Iris pigment epithelial cell (primary cell): ENCODE results near the gene RNGTT.
"Not testable (repeated sequence)": the region's sequence is repeated elsewhere in the genome, so short reads cannot be mapped to it uniquely, and the experiment has no call there.

Experiments used
- DNase-seq: peaks from one replicate; pipeline ENCODE4 v3.0.0-alpha.2; 2011; ENCODE audit warnings: low read depth

Gene RNGTT

DNA sequence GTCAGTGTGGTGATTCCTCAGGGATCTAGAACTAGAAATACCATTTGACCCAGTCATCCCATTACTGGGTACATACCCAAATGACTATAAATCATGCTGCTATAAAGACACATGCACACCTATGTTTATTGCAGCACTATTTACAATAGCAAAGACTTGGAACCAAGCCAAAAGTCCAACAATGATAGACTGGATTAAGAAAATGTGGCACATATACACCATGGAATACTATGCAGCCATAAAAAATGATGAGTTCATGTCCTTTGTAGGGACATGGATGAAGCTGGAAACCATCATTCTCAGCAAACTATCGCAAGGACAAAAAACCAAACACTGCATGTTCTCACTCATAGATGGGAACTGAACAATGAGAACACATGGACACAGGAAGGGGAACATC, 247.0 kb downstream of the RNGTT start:
- not testable (repeated sequence) for DNase-seq

GRCh38 chr6:88712243-88712936, 251.0 kb downstream of the RNGTT start:
- DNase-seq: no peak

GRCh38 chr6:88709819-88710246, 253.6 kb downstream of the RNGTT start:
- DNase-seq: no peak

DNA sequence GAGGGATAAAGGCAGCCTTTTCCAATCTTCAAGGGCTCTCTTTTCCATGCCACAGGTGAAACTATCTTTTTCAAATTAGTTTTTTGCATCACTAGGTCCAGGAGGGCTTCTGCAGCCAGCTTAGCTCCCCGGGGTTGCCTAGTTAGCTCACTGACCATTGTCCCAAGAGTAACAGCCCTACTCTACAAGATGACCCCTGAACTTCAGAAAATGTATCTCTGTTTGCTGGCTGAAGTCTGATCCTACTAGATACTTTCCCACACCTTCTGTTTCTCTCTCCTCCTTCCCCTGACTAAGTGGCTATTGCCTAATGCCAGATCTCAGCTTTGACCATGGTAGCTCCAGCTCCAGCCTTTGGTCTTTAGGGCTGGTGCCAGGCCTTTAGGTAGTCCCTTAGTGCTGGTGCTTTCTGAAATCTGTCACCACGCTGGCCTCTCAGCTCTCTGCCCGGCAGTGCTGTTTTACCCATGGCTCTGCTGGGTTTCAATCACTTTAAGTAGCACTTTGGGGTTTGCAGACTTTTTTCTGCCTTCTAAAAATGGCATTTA, 255.1 kb downstream of the RNGTT start:
- peak; percentile 43 for DNase-seq

DNA sequence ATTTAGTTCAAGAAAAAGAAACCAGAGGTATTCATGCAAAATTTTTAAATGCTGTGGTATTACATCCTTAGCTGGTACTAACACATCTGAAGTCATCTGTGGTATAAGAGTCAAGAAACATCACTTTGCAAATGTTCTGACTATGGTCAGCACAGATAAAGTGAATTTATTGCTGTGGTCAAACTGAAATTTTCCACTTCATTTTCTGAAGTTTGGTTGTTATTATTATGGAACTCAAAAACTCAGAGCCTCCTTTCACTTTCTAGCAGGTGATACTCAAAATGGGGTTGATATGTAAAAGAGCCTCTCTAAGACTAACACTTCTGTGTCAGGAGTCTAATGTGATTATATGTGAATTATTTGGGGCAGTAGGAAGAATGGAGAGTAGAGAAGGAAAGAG, 257.8 kb downstream of the RNGTT start:
- DNase-seq: no peak

DNA sequence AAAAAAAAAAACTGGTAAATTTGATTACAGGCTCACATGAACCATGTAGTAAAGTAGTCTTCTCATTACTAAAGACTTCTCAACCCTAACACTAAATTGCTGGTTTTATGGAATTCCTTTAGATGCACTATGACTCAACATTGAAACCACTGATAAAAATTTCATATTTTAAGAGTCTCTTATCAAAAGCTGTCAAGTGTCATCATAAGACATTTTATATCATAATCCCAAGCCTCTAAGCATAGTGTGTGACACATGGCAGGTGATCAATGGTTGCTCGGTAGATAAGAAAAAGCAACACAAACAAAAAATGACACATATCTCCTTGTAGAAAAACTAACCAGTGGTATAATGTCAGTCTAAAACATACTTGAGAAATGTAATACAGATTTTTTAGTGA, 258.4 kb downstream of the RNGTT start:
- peak; percentile 26 for DNase-seq

DNA sequence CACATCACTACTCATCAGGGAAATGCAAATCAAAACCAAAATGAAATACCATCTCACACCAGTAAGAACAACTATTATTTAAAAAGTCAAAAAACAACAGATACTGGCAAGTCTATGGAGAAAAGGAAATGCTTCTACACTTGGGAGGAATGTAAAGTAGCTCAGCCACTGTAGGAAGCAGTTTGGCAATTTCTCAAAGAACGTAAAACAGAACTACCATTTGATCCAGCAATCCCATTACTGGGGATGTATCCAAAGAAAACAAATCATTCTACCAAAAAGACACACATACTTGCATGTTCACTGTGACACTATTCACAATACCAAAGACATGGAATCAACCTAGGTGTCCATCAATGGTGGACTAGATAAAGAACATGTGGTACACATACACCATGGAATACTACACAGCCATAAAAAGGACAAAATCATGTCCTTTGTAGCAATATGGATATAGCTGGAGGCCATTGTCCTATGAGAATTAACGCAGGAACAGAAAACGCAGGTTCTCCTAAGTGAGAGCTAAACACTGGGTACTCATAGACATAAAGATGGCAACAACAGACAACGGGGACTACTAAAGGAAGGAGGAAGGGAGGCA, 260.4 kb downstream of the RNGTT start:
- DNase-seq: peak; percentile 22

GRCh38 chr6:88698661-88699060, 264.8 kb downstream of the RNGTT start:
- no peak for DNase-seq

DNA sequence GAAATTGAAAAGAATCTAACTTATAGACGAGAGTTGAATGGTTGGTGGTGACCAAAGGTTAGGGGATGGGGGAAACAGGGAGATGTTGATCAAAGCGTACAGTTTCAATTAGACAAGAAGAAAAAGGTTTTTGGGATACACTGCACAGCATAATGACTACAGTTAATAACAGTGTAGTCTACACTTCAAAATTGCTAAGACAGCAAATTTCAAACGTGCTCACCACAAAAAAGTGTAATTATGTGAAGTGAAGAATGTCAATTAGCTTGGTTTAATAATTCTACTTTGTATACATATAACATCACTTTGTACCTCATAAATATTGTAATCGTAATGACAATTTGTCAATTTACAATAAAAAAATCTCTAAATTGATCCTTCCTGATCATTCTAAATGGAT, 267.5 kb downstream of the RNGTT start:
- DNase-seq: no peak

- peak; percentile 55 for DNase-seq
Measured at GRCh38 chr6:88683734-88684133, 279.7 kb downstream of the RNGTT start.

GRCh38 chr6:88680654-88681053, 282.8 kb downstream of the RNGTT start:
- DNase-seq: no peak

DNA sequence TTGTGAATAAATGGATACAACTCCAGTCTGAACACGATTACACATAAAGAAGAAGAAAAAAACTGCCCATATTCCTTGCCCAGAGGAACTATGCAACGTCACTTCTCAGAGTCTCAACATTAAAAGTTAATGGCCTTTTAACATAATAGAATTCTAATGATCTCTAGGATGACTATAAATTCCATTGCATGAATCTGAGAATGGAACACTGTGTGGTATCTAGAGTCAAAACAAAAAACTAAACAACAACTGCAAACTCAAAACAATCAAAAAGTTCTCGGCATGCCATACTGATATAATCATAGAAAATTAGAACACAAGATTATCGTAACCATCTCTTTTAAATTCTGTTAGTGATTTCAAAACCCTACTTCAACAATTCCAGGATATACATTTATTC, 283.6 kb downstream of the RNGTT start:
- DNase-seq: no peak

- no peak for DNase-seq
Measured at GRCh38 chr6:88677356-88677755, 286.1 kb downstream of the RNGTT start.

- no peak for DNase-seq
Measured at GRCh38 chr6:88671624-88672023, 291.8 kb downstream of the RNGTT start.

GRCh38 chr6:88670369-88670768, 293.0 kb downstream of the RNGTT start:
- no peak for DNase-seq

DNA sequence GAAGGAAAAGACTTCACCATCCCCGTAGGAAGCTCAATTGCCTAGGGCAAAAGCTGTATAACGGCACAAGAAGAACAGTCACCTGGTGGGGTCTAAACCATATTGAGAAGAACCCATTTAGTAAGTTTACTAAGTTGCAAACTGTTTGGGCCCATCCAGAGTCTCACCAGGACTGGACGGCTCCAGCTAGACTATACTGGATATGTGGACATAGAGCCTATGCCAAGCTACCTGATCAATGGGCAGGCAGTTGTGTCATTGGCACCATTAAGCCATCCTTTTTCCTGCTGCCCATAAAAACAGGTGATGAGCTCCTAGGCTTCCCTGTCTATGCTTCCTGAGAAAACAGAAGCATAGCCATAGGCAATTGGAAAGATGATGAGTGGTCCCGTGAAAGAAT, 293.9 kb downstream of the RNGTT start:
- DNase-seq: no peak

GRCh38 chr6:88666901-88667300, 296.5 kb downstream of the RNGTT start:
- no peak for DNase-seq

DNA sequence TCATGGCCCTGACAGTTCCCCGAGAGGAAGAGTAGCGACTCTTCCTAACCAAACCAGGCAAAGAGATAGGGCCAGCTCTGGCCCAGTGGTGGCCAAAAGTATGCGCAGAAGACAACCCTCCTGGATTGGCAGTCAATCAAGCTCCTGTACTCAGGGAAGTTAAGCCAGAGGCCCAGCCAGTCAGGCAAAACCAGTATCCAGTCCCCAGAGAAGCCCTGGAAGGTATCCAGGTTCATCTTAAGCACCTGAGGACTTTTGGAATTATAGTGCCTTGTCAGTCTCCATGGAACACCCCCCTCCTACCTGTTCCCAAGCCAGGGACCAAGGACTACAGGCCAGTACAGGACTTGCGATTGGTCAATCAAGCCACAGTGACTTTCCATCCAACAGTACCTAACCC, 298.3 kb downstream of the RNGTT start:
- no peak for DNase-seq

- DNase-seq: no peak
Measured at GRCh38 chr6:88663801-88664200, 299.6 kb downstream of the RNGTT start.

- DNase-seq: no peak
Measured at GRCh38 chr6:88662653-88663174, 300.7 kb downstream of the RNGTT start.

- DNase-seq: no peak
Measured at GRCh38 chr6:88662163-88662580, 301.2 kb downstream of the RNGTT start.

DNA sequence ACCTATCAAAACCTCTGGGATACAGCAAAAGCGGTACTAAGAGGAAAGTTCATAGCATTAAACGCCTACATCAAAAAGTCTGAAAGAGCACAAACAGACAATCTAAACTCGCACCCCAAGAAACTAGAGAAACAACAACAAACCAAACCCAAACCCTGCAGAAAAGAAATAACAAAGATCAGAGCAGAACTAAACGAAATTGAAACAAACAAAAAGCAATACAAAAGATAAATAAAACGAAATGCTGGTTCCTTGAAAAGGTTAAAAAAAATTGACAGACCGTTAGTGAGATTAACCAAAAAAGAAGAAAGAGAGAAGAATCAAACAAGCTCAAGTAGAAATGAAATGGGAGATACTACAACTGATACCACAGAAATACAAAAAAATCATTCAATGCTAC, 302.3 kb downstream of the RNGTT start:
- DNase-seq: no peak

- no peak for DNase-seq
Measured at GRCh38 chr6:88655586-88655985, 307.8 kb downstream of the RNGTT start.
